Esophagus squamous epithelium (tissue), 4 donors: Measurements from ENCODE around the gene CFAP410.

ENCODE experiments used
- CTCF ChIP-seq, 6 experiments: fragments of 450-650 bp in 4 of 6; fragments of 200-600 bp in 2 of 6; sonication (generic) in 2 of 6; IDR thresholded peaks; one replicate each; pipeline ENCODE4 v1.5.1; 2016 to 2019; ENCODE audit warnings: antibody characterized with exemption in 6 of 6, mild to moderate bottlenecking in 4 of 6, moderate library complexity in 4 of 6
- POLR2A ChIP-seq, 4 donors: fragments of 450-650 bp; IDR thresholded peaks; one replicate each; pipeline ENCODE4 v1.6.1; 2017; ENCODE audit warnings: antibody characterized with exemption in 4 of 4, mild to moderate bottlenecking in 4 of 4, moderate library complexity in 3 of 4

- TF ChIP-seq CTCF (IDR thresholded peaks at IDR 0.05) (no peak), POLR2A (IDR thresholded peaks at IDR 0.05) (no peak)
Observed at GRCh38 chr21:44351535-44352252, 12.5 kb upstream of the CFAP410 start.
